Parathyroid adenoma (tissue), 2 donors: Measurements from ENCODE around the gene C11orf68.

Experiments
- H2AFZ ChIP-seq: fragments of 300-600 bp; sonication (generic); one replicate; pipeline ENCODE4 v1.7.0; 2017; ENCODE audit warnings: antibody characterized with exemption, mild to moderate bottlenecking
- H3K27ac ChIP-seq: fragments of 300-600 bp; sonication (generic); one replicate; pipeline ENCODE4 v1.7.0; 2017
- H3K27me3 ChIP-seq: fragments of 300-600 bp; sonication (generic); one replicate; pipeline ENCODE4 v1.7.0; 2017; ENCODE audit warnings: low read length; ENCODE audit not compliant: control insufficient read depth, insufficient read depth
- H3K36me3 ChIP-seq: fragments of 300-600 bp; sonication (generic); one replicate; pipeline ENCODE4 v1.7.0; 2017; ENCODE audit warnings: low read length; ENCODE audit not compliant: control insufficient read depth, insufficient read depth
- H3K4me1 ChIP-seq: fragments of 300-600 bp; sonication (generic); one replicate; pipeline ENCODE4 v1.7.0; 2017; ENCODE audit warnings: control low read depth
- H3K4me2 ChIP-seq: fragments of 300-600 bp; sonication (generic); one replicate; pipeline ENCODE4 v1.7.0; 2017; ENCODE audit warnings: low read length
- H3K4me3 ChIP-seq: fragments of 300-600 bp; sonication (generic); one replicate; pipeline ENCODE4 v1.7.0; 2017; ENCODE audit warnings: low read depth, low read length
- H3K79me2 ChIP-seq: fragments of 300-600 bp; sonication (generic); one replicate; pipeline ENCODE4 v1.7.0; 2017; ENCODE audit warnings: control low read depth
- H3K9ac ChIP-seq: fragments of 300-600 bp; sonication (generic); one replicate; pipeline ENCODE4 v1.7.0; 2017; ENCODE audit warnings: mild to moderate bottlenecking
- H3K9me3 ChIP-seq: fragments of 300-600 bp; sonication (generic); one replicate; pipeline ENCODE4 v1.7.0; 2017; ENCODE audit warnings: low read length; ENCODE audit not compliant: control insufficient read depth
- TF ChIP-seq, protein P1 (sequence below): fragments of 300-600 bp; sonication (generic); IDR thresholded peaks from one replicate; pipeline ENCODE4 v1.7.0; 2017; ENCODE audit warnings: antibody characterized with exemption, mild to moderate bottlenecking
- donor health status: primary hyperparathyroidism.

C11orf68 gene

DNA sequence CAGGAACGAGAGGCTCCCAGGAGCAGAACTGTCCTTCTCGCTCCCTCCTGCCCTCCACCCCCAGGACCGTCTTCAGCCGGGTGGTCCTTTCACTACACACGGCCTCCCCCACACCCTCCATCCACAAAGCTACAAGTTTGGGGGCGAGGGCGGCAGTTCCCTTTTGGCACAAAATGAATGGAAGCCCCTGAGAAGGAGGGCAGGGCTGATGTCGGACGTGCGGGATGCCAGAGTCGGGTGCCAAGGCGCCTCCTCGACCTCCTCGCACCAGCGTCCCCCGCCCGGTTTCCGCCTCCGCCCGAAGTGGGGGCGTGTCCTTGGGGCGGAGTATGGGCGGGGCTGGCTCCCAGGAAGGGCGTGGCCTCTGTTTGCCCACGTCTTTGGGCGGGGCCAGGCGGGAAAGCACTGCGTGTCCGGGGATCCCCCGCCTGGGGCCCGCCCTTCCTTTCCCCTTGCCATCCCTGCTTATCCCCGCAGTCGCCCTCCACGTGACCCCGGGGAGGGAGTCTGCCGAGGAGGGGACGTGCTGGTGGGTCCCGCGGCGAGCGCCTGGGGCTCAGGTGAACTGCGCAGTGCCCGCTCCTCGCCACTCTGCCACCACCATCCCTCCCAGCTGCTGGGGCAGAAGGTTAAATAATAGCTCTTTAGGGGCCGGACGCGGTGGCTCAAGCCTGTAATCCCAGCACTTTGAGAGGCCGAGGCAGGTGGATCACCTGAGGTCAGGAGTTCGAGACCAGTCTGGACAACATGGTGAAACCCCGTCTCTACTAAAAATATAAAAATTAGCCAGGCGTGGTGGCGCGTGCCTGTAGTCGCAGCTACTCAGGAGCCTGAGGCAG is 45.3 kb downstream of the C11orf68 start:
- Histone ChIP-seq H3K36me3 (no peaks in the 10 kb centered on the region), H3K9ac (no peak overlapping the region), H3K4me1 (no peaks in the 10 kb centered on the region), H2AFZ (peak overlapping the region; percentile 92), H3K4me3 (peak overlapping the region; percentile 60), H3K9me3 (no peaks in the 10 kb centered on the region), H3K27ac (peak overlapping the region; percentile 76), H3K79me2 (no peaks in the 10 kb centered on the region), H3K27me3 (no peaks in the 10 kb centered on the region), H3K4me2 (peak overlapping the region; percentile 86)
- TF ChIP-seq, protein P1, sequence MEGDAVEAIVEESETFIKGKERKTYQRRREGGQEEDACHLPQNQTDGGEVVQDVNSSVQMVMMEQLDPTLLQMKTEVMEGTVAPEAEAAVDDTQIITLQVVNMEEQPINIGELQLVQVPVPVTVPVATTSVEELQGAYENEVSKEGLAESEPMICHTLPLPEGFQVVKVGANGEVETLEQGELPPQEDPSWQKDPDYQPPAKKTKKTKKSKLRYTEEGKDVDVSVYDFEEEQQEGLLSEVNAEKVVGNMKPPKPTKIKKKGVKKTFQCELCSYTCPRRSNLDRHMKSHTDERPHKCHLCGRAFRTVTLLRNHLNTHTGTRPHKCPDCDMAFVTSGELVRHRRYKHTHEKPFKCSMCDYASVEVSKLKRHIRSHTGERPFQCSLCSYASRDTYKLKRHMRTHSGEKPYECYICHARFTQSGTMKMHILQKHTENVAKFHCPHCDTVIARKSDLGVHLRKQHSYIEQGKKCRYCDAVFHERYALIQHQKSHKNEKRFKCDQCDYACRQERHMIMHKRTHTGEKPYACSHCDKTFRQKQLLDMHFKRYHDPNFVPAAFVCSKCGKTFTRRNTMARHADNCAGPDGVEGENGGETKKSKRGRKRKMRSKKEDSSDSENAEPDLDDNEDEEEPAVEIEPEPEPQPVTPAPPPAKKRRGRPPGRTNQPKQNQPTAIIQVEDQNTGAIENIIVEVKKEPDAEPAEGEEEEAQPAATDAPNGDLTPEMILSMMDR: no peak

DNA sequence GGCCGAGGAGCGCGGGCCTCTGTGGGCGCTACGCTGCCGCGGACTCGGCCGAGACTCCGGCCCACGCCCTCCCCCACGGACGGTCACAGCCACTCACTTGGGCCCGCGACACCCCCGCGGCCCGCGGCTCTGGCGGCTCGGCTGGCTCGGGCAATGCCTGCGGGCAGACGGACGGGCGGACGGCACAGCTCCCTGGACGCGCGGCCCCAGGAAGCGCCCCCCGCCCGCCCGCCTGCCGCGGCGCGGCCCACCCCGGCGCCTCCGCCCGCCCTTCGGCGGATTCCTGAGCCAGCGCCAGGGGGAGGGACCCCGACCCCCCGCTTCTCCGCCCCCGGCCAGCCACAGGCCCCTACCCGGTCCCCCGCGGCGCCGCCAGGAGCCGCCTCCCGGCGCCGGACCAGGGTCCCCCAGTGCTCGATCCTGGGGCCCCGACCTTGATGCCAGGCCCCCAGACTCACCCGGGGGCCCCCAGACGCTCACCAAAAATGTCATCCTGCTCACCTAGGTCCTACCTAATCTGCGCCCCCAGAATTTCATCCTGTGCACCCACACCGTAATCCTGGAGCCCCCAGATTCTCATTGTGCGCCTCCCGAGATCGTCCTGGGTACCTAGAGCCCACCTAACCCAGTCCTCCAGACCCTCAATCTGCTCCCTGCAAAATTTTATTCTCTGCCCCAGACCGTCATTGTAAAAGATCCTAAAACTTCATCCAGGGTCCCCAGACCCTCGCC is 46.1 kb downstream of the C11orf68 start, which contains the start of gene EFEMP2:
EFEMP2 (minus strand) TSS at position 215 of the 732 bp plus-strand sequence. CDS start 446 bp downstream, outside the sequence.
- Histone ChIP-seq H3K4me2 (peak within 1 kb of the TSS; percentile 86), H3K4me1 (no peaks in the 10 kb centered on the region), H3K27me3 (no peaks in the 10 kb centered on the region), H3K27ac (peak within 1 kb of the TSS; percentile 76), H3K9me3 (no peaks in the 10 kb centered on the region), H3K4me3 (peak within 1 kb of the TSS; percentile 60), H3K36me3 (no peaks in the 10 kb centered on the region), H3K9ac (no peak within 1 kb of the TSS), H2AFZ (peak within 1 kb of the TSS; percentile 92), H3K79me2 (no peaks in the 10 kb centered on the region)
- TF ChIP-seq, protein P1: no peak

DNA sequence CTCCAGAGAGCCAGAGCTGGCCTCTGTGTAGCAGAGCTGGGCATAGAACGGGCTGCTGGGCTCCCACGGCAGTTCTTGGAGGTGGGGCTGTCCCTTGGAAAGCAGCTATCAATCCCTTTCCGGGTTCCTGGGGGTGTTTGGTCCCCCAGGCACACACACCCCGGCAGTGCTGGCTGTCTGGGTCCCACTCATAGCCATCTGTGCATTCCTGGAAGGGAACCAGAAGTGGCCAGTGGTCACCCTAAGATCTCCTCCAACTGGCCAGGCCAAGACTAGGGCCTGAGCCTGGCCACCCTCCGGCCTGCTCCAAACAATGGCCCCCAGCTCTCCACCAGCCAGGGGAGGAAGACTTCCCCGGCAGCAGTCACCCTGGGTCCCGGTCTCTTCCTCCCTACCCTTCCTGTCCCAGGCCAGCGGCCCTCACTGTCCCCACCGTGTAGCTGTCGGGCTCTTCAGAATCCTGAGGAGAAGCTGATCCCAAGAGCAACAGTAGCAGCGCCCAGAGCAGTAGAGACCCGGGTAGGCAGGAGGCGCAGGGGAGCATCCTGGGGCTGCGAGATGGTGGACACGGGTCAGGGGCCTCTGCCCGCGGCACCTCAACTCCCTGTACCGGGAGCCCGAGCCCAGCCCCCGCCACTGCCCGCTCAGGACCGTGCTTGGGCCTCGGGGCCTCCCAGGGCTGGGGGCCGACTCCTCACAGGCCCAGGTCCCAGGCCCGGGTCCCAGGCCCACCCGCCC is 46.9 kb downstream of the C11orf68 start:
- H3K79me2 ChIP-seq: no peaks in the 10 kb centered on the region
- H3K4me3 ChIP-seq: peak overlapping the region; percentile 40
- TF ChIP-seq, protein P1: no peak
- H3K36me3 ChIP-seq: no peaks in the 10 kb centered on the region
- peak overlapping the region; percentile 59 for H3K4me2 ChIP-seq
- H3K9ac ChIP-seq: no peak overlapping the region
- H2AFZ ChIP-seq: peak overlapping the region; percentile 84
- no peaks in the 10 kb centered on the region for H3K4me1 ChIP-seq
- no peaks in the 10 kb centered on the region for H3K27me3 ChIP-seq
- peak overlapping the region; percentile 67 for H3K27ac ChIP-seq
- no peaks in the 10 kb centered on the region for H3K9me3 ChIP-seq

DNA sequence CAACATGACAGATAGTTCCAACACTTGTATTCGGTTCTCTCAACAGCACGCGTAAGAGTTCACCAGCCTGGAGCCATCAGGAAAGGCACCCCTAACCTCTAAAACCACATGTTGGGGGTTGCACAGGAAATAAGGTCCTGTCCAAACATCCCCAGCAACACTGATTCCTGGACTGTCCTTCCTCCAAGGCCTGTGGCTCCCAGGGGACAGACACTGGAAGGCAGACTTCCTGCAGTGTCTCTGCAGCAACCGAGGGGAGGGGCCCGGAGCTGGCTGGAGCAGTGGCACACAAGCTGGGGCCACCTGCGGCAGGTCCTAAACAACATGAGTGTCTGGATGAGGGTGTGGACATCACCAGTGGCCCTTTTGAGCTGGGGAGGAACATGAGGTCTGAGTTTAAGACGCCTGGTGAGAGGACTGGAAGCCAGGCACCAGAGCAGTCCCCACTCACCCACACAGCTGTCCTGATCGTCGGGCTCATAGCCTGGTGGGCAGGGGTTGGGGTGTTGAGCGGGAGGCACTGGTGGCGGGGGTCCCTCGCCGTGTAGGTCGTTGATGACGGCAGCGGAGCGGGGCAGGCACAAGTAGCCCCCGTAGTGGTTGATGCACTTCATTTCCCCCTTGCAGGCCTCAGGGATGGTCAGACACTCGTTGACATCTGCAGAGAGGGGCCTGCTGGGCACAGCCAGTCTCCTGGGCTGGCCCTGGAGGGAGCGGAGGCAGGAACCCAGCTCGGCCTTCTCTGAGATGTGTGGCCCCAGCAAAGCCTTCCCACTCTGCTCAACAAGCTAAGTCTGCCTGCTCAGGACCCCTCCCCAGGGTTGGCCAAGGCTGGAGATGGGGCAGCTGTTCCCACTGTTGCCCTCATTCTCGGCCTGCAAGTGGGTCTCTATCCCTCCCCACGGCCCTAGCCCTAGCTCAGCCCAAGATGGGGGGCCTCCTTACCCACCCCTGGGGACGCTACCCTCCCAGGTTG is 47.9 kb downstream of the C11orf68 start:
- Histone ChIP-seq H2AFZ (no peak overlapping the region), H3K4me1 (no peaks in the 10 kb centered on the region), H3K36me3 (no peaks in the 10 kb centered on the region), H3K9ac (no peak overlapping the region), H3K4me2 (no peak overlapping the region), H3K27ac (peak overlapping the region; percentile 67), H3K79me2 (no peaks in the 10 kb centered on the region), H3K9me3 (no peaks in the 10 kb centered on the region), H3K4me3 (no peak overlapping the region), H3K27me3 (no peaks in the 10 kb centered on the region)
- TF ChIP-seq, protein P1: no peak
